GM10266 (cell line): ENCODE data around the gene NUP210L.

Source experiments
- DNase-seq: peaks from one replicate; pipeline ENCODE4 v3.0.0; 2012; ENCODE audit errors: extremely low spot score
- CTCF ChIP-seq: IDR thresholded peaks from 2 replicates; pipeline ENCODE4 v1.5.1; 2012; ENCODE audit warnings: mild to moderate bottlenecking, low read depth; ENCODE audit not compliant: control insufficient read depth, insufficient read depth; ENCODE audit errors: missing control alignments

Gene NUP210L

GRCh38 chr1:153959454-153959853 lies 195.4 kb downstream of the NUP210L start:
- DNase-seq = no peak
- no peak for TF ChIP-seq CTCF

DNA sequence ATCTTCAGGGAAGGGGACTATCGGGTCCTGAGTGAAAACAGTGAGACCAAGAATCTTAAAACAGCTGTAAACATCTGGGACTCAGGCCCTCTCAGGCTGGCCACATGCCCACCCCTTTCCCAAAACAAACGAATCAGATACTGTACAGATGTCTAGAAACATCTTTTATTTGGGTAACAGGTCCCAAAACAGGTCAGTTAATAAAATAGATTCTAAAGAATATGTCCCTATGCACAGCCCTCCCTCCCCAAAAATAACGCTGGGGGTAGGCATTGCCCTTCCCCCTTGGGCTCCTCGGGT lies 196.0 kb downstream of the NUP210L start:
- DNase-seq = no peak
- no peak for TF ChIP-seq CTCF

GRCh38 chr1:153958111-153958960 lies 196.5 kb downstream of the NUP210L start, which contains the start of gene CRTC2:
Gene CRTC2, minus strand, starts transcription at chr1:153958612. Its CDS starts 115 bp downstream, at chr1:153958497.
- no peak for TF ChIP-seq CTCF
- DNase-seq = peak; percentile 97

- TF ChIP-seq CTCF = no peak
- peak; percentile 64 for DNase-seq
Observed at GRCh38 chr1:153957744-153958110, 197.1 kb downstream of the NUP210L start.

- no peak for DNase-seq
- TF ChIP-seq CTCF = no peak
Observed at GRCh38 chr1:153956997-153957715, 197.7 kb downstream of the NUP210L start.

GRCh38 chr1:153954826-153955225 lies 200.0 kb downstream of the NUP210L start:
- TF ChIP-seq CTCF = no peak
- no peak for DNase-seq

GRCh38 chr1:153953859-153954365 lies 201.0 kb downstream of the NUP210L start:
- no peak for TF ChIP-seq CTCF
- no peak for DNase-seq
